Endothelial cell of umbilical vein (primary cell): Measurements from ENCODE around the gene ATP2B2.

ENCODE experiments used
- CTCF ChIP-seq, 2 donors: IDR thresholded peaks; 1 replicate in 1 of 2; 2 replicates in 1 of 2; pipeline ENCODE4 v1.5.1; 2011; ENCODE audit warnings: low read length in 2 of 2, mild to moderate bottlenecking in 2 of 2, moderate library complexity in 2 of 2, control low read depth in 1 of 2, inconsistent platforms in 1 of 2, low read depth in 1 of 2; ENCODE audit not compliant: insufficient read depth in 1 of 2; ENCODE audit errors: extremely low read depth in 1 of 2
- POLR2A ChIP-seq: IDR thresholded peaks from 2 replicates; pipeline ENCODE4 v1.6.1; 2012; ENCODE audit warnings: low read depth, mild to moderate bottlenecking, control low read depth, low read length

GRCh38 chr3:10292505-10293419 lies 212.6 kb downstream of the ATP2B2 start, which contains the start of gene GHRL:
- TF ChIP-seq CTCF (IDR thresholded peaks at IDR 0.05; ENCODE audit: extremely low read depth in 1 of 2, insufficient read depth in 1 of 2, low read depth in 1 of 2, low read length in 2 of 2) (no peak), POLR2A (no peak)
